Mesenchymal stem cell (in vitro differentiated cells and primary cell): ENCODE results near the gene GTF3C1.

Source experiments
- DNase-seq: peaks from one replicate; pipeline ENCODE4 v3.0.0-alpha.2; 2013
- H2AFZ ChIP-seq: one replicate; pipeline ENCODE4 v1.6.1; 2013; ENCODE audit warnings: low read depth, mild to moderate bottlenecking, control low read depth, inconsistent platforms, low read length, moderate library complexity
- H2AK5ac ChIP-seq: 2 replicates; pipeline ENCODE4 v1.6.1; 2013; ENCODE audit warnings: low read length, moderate library complexity, mild to moderate bottlenecking, inconsistent platforms; ENCODE audit not compliant: severe bottlenecking
- H2BK120ac ChIP-seq: one replicate; pipeline ENCODE4 v1.6.1; 2013; ENCODE audit warnings: low read depth, mild to moderate bottlenecking, inconsistent platforms, low read length, moderate library complexity
- H2BK12ac ChIP-seq, 2 experiments: one replicate each; pipeline ENCODE4 v1.6.1; 2013; ENCODE audit warnings: inconsistent platforms in 2 of 2, low read length in 2 of 2, mild to moderate bottlenecking in 2 of 2, moderate library complexity in 2 of 2, control low read depth in 1 of 2
- H2BK15ac ChIP-seq: one replicate; pipeline ENCODE4 v1.6.1; 2013; ENCODE audit warnings: mild to moderate bottlenecking, low read depth, inconsistent platforms; ENCODE audit not compliant: poor library complexity, severe bottlenecking
- H2BK5ac ChIP-seq: 2 replicates; pipeline ENCODE4 v1.6.1; 2013; ENCODE audit warnings: low read depth, mild to moderate bottlenecking, low read length, control low read depth, inconsistent platforms; ENCODE audit not compliant: poor library complexity, severe bottlenecking
- H3K14ac ChIP-seq, 2 experiments: one replicate each; pipeline ENCODE4 v1.6.1; 2013; ENCODE audit warnings: inconsistent platforms in 2 of 2, low read length in 2 of 2, control low read depth in 1 of 2, mild to moderate bottlenecking in 1 of 2, moderate library complexity in 1 of 2
- H3K18ac ChIP-seq, 2 experiments: one replicate each; pipeline ENCODE4 v1.6.1; 2013; ENCODE audit warnings: inconsistent platforms in 2 of 2, low read length in 2 of 2, control low read depth in 1 of 2, low read depth in 1 of 2, mild to moderate bottlenecking in 1 of 2
- H3K23ac ChIP-seq, 2 experiments: one replicate each; pipeline ENCODE4 v1.6.1; 2013; ENCODE audit warnings: inconsistent platforms in 2 of 2, low read length in 2 of 2, mild to moderate bottlenecking in 2 of 2, moderate library complexity in 2 of 2, control low read depth in 1 of 2
- H3K27ac ChIP-seq: 2 replicates; pipeline ENCODE4 v1.5.1; 2013; ENCODE audit warnings: mild to moderate bottlenecking, moderate library complexity, low read length, control low read depth, inconsistent platforms; ENCODE audit not compliant: poor library complexity, severe bottlenecking
- H3K27me3 ChIP-seq, 2 experiments: 2 replicates each; pipeline versions ENCODE4 v1.6.1 to v1.7.0; 2013; ENCODE audit warnings: low read length in 2 of 2, mild to moderate bottlenecking in 2 of 2, moderate library complexity in 2 of 2, control low read depth in 1 of 2, inconsistent platforms in 1 of 2; ENCODE audit not compliant: control insufficient read depth in 1 of 2, insufficient read depth in 1 of 2
- H3K36me3 ChIP-seq, 2 experiments: 2 replicates each; pipeline versions ENCODE4 v1.6.1 to v1.7.0; 2013; ENCODE audit warnings: low read length in 2 of 2, control low read depth in 1 of 2, inconsistent platforms in 1 of 2, low read depth in 1 of 2, mild to moderate bottlenecking in 1 of 2; ENCODE audit not compliant: insufficient read depth in 2 of 2, control insufficient read depth in 1 of 2
- H3K4ac ChIP-seq, 2 experiments: one replicate each; pipeline ENCODE4 v1.6.1; 2013; ENCODE audit warnings: inconsistent platforms in 2 of 2, low read length in 2 of 2, mild to moderate bottlenecking in 2 of 2, moderate library complexity in 2 of 2, control low read depth in 1 of 2, low read depth in 1 of 2
- H3K4me1 ChIP-seq: 2 replicates; pipeline ENCODE4 v1.6.1; 2013; ENCODE audit warnings: low read depth, low read length, control low read depth; ENCODE audit not compliant: control insufficient read depth, insufficient read depth
- H3K4me2 ChIP-seq: 2 replicates; pipeline ENCODE4 v1.6.1; 2013; ENCODE audit warnings: low read length, mild to moderate bottlenecking, inconsistent platforms; ENCODE audit not compliant: poor library complexity, severe bottlenecking
- H3K4me3 ChIP-seq, 2 experiments: 2 replicates each; pipeline versions ENCODE4 v1.5.1 to v1.7.0; 2013; ENCODE audit warnings: low read length in 2 of 2, mild to moderate bottlenecking in 2 of 2, control low read depth in 1 of 2, low read depth in 1 of 2; ENCODE audit not compliant: insufficient read depth in 1 of 2
- H3K79me1 ChIP-seq: replicated peaks from 2 replicates; pipeline ENCODE4 v1.6.1; 2013; ENCODE audit warnings: mild to moderate bottlenecking, control low read depth, low read length, inconsistent platforms; ENCODE audit not compliant: poor library complexity, severe bottlenecking
- H3K9ac ChIP-seq: 2 replicates; pipeline ENCODE4 v1.7.0; 2013; ENCODE audit warnings: mild to moderate bottlenecking, low read length, moderate library complexity
- H3K9me3 ChIP-seq: 2 replicates; pipeline ENCODE4 v1.7.0; 2013; ENCODE audit warnings: mild to moderate bottlenecking, low read length; ENCODE audit not compliant: control insufficient read depth
- H4K8ac ChIP-seq: one replicate; pipeline ENCODE4 v1.6.1; 2013; ENCODE audit warnings: inconsistent platforms, mild to moderate bottlenecking, low read length, moderate library complexity
- H4K91ac ChIP-seq: one replicate; pipeline ENCODE4 v1.6.1; 2013; ENCODE audit warnings: mild to moderate bottlenecking, low read length, inconsistent platforms
- WGBS: methylation state at CpG from one replicate; pipeline ENCODE4 v1.1.7; 2013; ENCODE audit warnings: mixed read lengths; 5-methylcytosine and 5-hydroxymethylcytosine counted together

The GTF3C1 gene

DNA sequence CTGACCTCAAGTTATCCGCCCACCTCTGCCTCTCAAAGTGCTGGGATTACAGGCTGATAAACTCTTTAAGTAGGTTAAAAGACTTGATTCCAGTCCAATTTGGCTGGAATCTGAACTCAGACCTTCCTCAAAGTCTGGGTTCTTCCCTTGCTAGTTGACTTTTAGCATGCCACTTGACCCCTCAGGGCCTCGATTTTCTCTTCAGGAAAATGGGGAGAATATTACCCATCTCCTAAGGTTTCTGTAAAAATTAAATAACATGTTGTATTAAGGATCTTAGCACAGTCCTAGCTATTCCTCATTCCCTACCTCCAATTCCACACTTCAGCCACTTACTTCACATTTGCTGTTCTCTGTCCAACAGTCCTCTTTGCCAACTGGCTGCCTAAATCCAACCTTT lies 1.9 kb downstream of the GTF3C1 start:
- WGBS = 90% methylated on average over 1 of the region's 2 CpGs
- no peak for DNase-seq
- Histone ChIP-seq H3K79me1 (peaks cover 36% of the 10 kb centered on the region), H3K4ac (peak overlapping the region in 1 of 2 experiments; percentile 5), H3K27ac (no peak overlapping the region), H2BK15ac (no peak overlapping the region), H2BK120ac (no peak overlapping the region), H3K4me1 (peaks cover 15% of the 10 kb centered on the region), H3K14ac (no peak overlapping the region), H3K18ac (no peak overlapping the region), H4K8ac (no peak overlapping the region), H2BK5ac (no peak overlapping the region), H3K23ac (no peak overlapping the region), H3K4me2 (no peak overlapping the region), H3K27me3 (no peaks in the 10 kb centered on the region), H2AFZ (no peak overlapping the region), H3K4me3 (peak overlapping the region in 1 of 2 experiments; percentile 99), H2BK12ac (no peak overlapping the region), H4K91ac (no peak overlapping the region), H3K9ac (peak overlapping the region; percentile 99), H3K36me3 (peaks cover 24 to 36% of the 10 kb centered on the region in 2 experiments), H2AK5ac (no peak overlapping the region), H3K9me3 (no peaks in the 10 kb centered on the region)

DNA sequence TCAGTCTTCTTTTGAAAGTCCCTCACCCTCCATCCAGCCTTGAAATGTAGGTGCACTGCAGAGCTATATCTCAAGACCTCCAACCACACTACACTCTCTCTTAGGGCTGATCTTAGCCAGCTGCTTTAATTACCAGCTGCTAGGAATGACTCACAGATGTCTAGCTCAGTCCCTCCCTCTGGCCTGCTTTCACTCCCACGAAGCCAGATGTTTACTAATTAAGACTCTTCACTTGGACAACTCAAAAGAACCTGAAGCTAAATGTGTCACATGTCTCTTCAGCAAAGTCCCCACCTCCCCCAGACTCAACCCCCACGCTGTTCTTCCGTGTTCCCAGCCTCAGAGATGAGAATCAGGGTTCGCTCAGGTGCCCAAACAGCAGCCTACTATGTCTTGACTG lies 2.6 kb downstream of the GTF3C1 start:
- H3K27ac ChIP-seq = no peak overlapping the region
- H3K18ac ChIP-seq = no peak overlapping the region
- peaks cover 34% of the 10 kb centered on the region for H3K79me1 ChIP-seq
- H2BK15ac ChIP-seq = peak overlapping the region; percentile 89
- peak overlapping the region in 1 of 2 experiments; percentile 36 for H3K4me3 ChIP-seq
- H4K91ac ChIP-seq = no peak overlapping the region
- peak overlapping the region in 1 of 2 experiments; percentile 42 for H2BK12ac ChIP-seq
- no peak overlapping the region for H2AFZ ChIP-seq
- no peak overlapping the region for H3K9ac ChIP-seq
- no peak overlapping the region for H3K4ac ChIP-seq
- H2BK5ac ChIP-seq = no peak overlapping the region
- peak overlapping the region; percentile 50 for H3K4me2 ChIP-seq
- peak; percentile 91 for DNase-seq
- H4K8ac ChIP-seq = no peak overlapping the region
- H3K4me1 ChIP-seq = peaks cover 15% of the 10 kb centered on the region
- H3K27me3 ChIP-seq = no peaks in the 10 kb centered on the region
- 49% methylated on average over 4 of the region's 4 CpGs for WGBS
- H3K9me3 ChIP-seq = no peaks in the 10 kb centered on the region
- peaks cover 32 to 43% of the 10 kb centered on the region in 2 experiments for H3K36me3 ChIP-seq
- H2AK5ac ChIP-seq = no peak overlapping the region
- H3K23ac ChIP-seq = no peak overlapping the region
- no peak overlapping the region for H2BK120ac ChIP-seq
- H3K14ac ChIP-seq = no peak overlapping the region

DNA sequence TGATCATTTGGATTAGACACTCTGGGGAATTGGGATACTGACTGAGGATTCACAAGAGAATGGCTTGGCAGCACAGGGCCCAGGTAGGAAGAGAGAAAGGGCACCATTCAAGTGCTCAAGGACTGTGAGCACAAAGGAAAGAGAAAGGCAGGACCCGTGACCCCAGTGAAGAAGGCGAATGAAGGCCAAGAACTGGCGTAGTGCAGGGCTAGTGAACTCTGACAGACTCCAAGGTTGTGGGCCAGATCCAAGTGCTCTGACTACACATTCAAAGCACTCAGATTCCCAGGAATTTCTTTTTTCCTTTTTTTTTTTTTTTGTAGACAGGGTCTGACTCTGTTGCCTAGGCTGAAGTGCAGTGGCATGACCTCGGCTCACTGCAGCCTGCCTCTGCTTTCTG lies 5.0 kb downstream of the GTF3C1 start:
- Histone ChIP-seq H3K27me3 (no peaks in the 10 kb centered on the region), H2AFZ (no peak overlapping the region), H3K36me3 (peaks cover 49 to 68% of the 10 kb centered on the region in 2 experiments), H2BK12ac (no peak overlapping the region), H2BK120ac (no peak overlapping the region), H4K91ac (no peak overlapping the region), H2BK15ac (no peak overlapping the region), H3K23ac (no peak overlapping the region), H3K4me3 (no peak overlapping the region), H3K18ac (no peak overlapping the region), H2BK5ac (no peak overlapping the region), H3K9ac (no peak overlapping the region), H3K9me3 (no peaks in the 10 kb centered on the region), H3K27ac (no peak overlapping the region), H2AK5ac (no peak overlapping the region), H3K4me1 (peaks cover 12% of the 10 kb centered on the region), H3K4ac (no peak overlapping the region), H3K4me2 (no peak overlapping the region), H3K79me1 (peaks cover 34% of the 10 kb centered on the region), H3K14ac (no peak overlapping the region), H4K8ac (no peak overlapping the region)
- no peak for DNase-seq
- WGBS = 95% methylated on average over 4 of the region's 4 CpGs

DNA sequence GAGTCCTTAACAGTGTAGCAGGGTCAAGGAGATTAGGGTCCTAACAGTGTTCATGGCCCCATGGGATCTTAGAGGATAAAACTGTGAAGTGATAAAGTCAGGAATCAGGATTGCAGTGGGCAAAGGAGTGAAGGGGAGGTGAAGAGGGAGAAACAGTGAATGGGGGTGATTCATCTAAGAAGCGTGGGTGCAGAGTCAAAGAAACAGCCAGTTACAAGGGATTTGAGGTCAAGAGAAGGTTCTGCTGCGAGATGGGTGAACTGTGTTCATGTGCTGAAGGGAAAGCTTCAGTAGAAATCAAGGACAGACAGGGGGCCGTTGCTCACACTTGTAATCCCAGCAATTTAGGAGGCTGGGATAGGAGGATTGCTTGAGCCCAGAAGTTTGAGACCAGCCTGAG lies 5.9 kb downstream of the GTF3C1 start:
- H3K4ac ChIP-seq = no peak overlapping the region
- 100% methylated on average over 2 of the region's 3 CpGs for WGBS
- H3K23ac ChIP-seq = no peak overlapping the region
- peaks cover 42% of the 10 kb centered on the region for H3K79me1 ChIP-seq
- no peaks in the 10 kb centered on the region for H3K9me3 ChIP-seq
- H3K9ac ChIP-seq = no peak overlapping the region
- no peaks in the 10 kb centered on the region for H3K27me3 ChIP-seq
- no peak overlapping the region for H4K91ac ChIP-seq
- no peak overlapping the region for H2AK5ac ChIP-seq
- H3K18ac ChIP-seq = no peak overlapping the region
- H3K27ac ChIP-seq = no peak overlapping the region
- H2BK5ac ChIP-seq = no peak overlapping the region
- peaks cover 55 to 76% of the 10 kb centered on the region in 2 experiments for H3K36me3 ChIP-seq
- no peak overlapping the region for H3K4me2 ChIP-seq
- H2BK12ac ChIP-seq = no peak overlapping the region
- no peak overlapping the region for H3K14ac ChIP-seq
- H3K4me3 ChIP-seq = no peak overlapping the region
- no peak overlapping the region for H2AFZ ChIP-seq
- H2BK15ac ChIP-seq = no peak overlapping the region
- no peak for DNase-seq
- no peak overlapping the region for H4K8ac ChIP-seq
- no peak overlapping the region for H2BK120ac ChIP-seq
- H3K4me1 ChIP-seq = peaks cover 12% of the 10 kb centered on the region
